Mesenchymal stem cell (in vitro differentiated cells and primary cell): Measurements from ENCODE around the gene ELF2.
A peak's percentile ranks its signal among the peaks of the same experiment; 100 is the strongest.

Experiments used
- DNase-seq: peaks from one replicate; pipeline ENCODE4 v3.0.0-alpha.2; 2013
- H2AFZ ChIP-seq: one replicate; pipeline ENCODE4 v1.6.1; 2013; ENCODE audit warnings: low read depth, mild to moderate bottlenecking, control low read depth, inconsistent platforms, low read length, moderate library complexity
- H2AK5ac ChIP-seq: 2 replicates; pipeline ENCODE4 v1.6.1; 2013; ENCODE audit warnings: low read length, moderate library complexity, mild to moderate bottlenecking, inconsistent platforms; ENCODE audit not compliant: severe bottlenecking
- H2BK120ac ChIP-seq: one replicate; pipeline ENCODE4 v1.6.1; 2013; ENCODE audit warnings: low read depth, mild to moderate bottlenecking, inconsistent platforms, low read length, moderate library complexity
- H2BK12ac ChIP-seq, 2 experiments: one replicate each; pipeline ENCODE4 v1.6.1; 2013; ENCODE audit warnings: inconsistent platforms in 2 of 2, low read length in 2 of 2, mild to moderate bottlenecking in 2 of 2, moderate library complexity in 2 of 2, control low read depth in 1 of 2
- H2BK15ac ChIP-seq: one replicate; pipeline ENCODE4 v1.6.1; 2013; ENCODE audit warnings: mild to moderate bottlenecking, low read depth, inconsistent platforms; ENCODE audit not compliant: poor library complexity, severe bottlenecking
- H2BK5ac ChIP-seq: 2 replicates; pipeline ENCODE4 v1.6.1; 2013; ENCODE audit warnings: low read depth, mild to moderate bottlenecking, low read length, control low read depth, inconsistent platforms; ENCODE audit not compliant: poor library complexity, severe bottlenecking
- H3K14ac ChIP-seq, 2 experiments: one replicate each; pipeline ENCODE4 v1.6.1; 2013; ENCODE audit warnings: inconsistent platforms in 2 of 2, low read length in 2 of 2, control low read depth in 1 of 2, mild to moderate bottlenecking in 1 of 2, moderate library complexity in 1 of 2
- H3K18ac ChIP-seq, 2 experiments: one replicate each; pipeline ENCODE4 v1.6.1; 2013; ENCODE audit warnings: inconsistent platforms in 2 of 2, low read length in 2 of 2, control low read depth in 1 of 2, low read depth in 1 of 2, mild to moderate bottlenecking in 1 of 2
- H3K23ac ChIP-seq, 2 experiments: one replicate each; pipeline ENCODE4 v1.6.1; 2013; ENCODE audit warnings: inconsistent platforms in 2 of 2, low read length in 2 of 2, mild to moderate bottlenecking in 2 of 2, moderate library complexity in 2 of 2, control low read depth in 1 of 2
- H3K27ac ChIP-seq: 2 replicates; pipeline ENCODE4 v1.5.1; 2013; ENCODE audit warnings: mild to moderate bottlenecking, moderate library complexity, low read length, control low read depth, inconsistent platforms; ENCODE audit not compliant: poor library complexity, severe bottlenecking
- H3K27me3 ChIP-seq, 2 experiments: 2 replicates each; pipeline versions ENCODE4 v1.6.1 to v1.7.0; 2013; ENCODE audit warnings: low read length in 2 of 2, mild to moderate bottlenecking in 2 of 2, moderate library complexity in 2 of 2, control low read depth in 1 of 2, inconsistent platforms in 1 of 2; ENCODE audit not compliant: control insufficient read depth in 1 of 2, insufficient read depth in 1 of 2
- H3K36me3 ChIP-seq, 2 experiments: 2 replicates each; pipeline versions ENCODE4 v1.6.1 to v1.7.0; 2013; ENCODE audit warnings: low read length in 2 of 2, control low read depth in 1 of 2, inconsistent platforms in 1 of 2, low read depth in 1 of 2, mild to moderate bottlenecking in 1 of 2; ENCODE audit not compliant: insufficient read depth in 2 of 2, control insufficient read depth in 1 of 2
- H3K4ac ChIP-seq, 2 experiments: one replicate each; pipeline ENCODE4 v1.6.1; 2013; ENCODE audit warnings: inconsistent platforms in 2 of 2, low read length in 2 of 2, mild to moderate bottlenecking in 2 of 2, moderate library complexity in 2 of 2, control low read depth in 1 of 2, low read depth in 1 of 2
- H3K4me1 ChIP-seq: 2 replicates; pipeline ENCODE4 v1.6.1; 2013; ENCODE audit warnings: low read depth, low read length, control low read depth; ENCODE audit not compliant: control insufficient read depth, insufficient read depth
- H3K4me2 ChIP-seq: 2 replicates; pipeline ENCODE4 v1.6.1; 2013; ENCODE audit warnings: low read length, mild to moderate bottlenecking, inconsistent platforms; ENCODE audit not compliant: poor library complexity, severe bottlenecking
- H3K4me3 ChIP-seq, 2 experiments: 2 replicates each; pipeline versions ENCODE4 v1.5.1 to v1.7.0; 2013; ENCODE audit warnings: low read length in 2 of 2, mild to moderate bottlenecking in 2 of 2, control low read depth in 1 of 2, low read depth in 1 of 2; ENCODE audit not compliant: insufficient read depth in 1 of 2
- H3K79me1 ChIP-seq: replicated peaks from 2 replicates; pipeline ENCODE4 v1.6.1; 2013; ENCODE audit warnings: mild to moderate bottlenecking, control low read depth, low read length, inconsistent platforms; ENCODE audit not compliant: poor library complexity, severe bottlenecking
- H3K9ac ChIP-seq: 2 replicates; pipeline ENCODE4 v1.7.0; 2013; ENCODE audit warnings: mild to moderate bottlenecking, low read length, moderate library complexity
- H3K9me3 ChIP-seq: 2 replicates; pipeline ENCODE4 v1.7.0; 2013; ENCODE audit warnings: mild to moderate bottlenecking, low read length; ENCODE audit not compliant: control insufficient read depth
- H4K8ac ChIP-seq: one replicate; pipeline ENCODE4 v1.6.1; 2013; ENCODE audit warnings: inconsistent platforms, mild to moderate bottlenecking, low read length, moderate library complexity
- H4K91ac ChIP-seq: one replicate; pipeline ENCODE4 v1.6.1; 2013; ENCODE audit warnings: mild to moderate bottlenecking, low read length, inconsistent platforms
- WGBS: methylation state at CpG from one replicate; pipeline ENCODE4 v1.1.7; 2013; ENCODE audit warnings: mixed read lengths; 5-methylcytosine and 5-hydroxymethylcytosine counted together

ELF2 gene

DNA sequence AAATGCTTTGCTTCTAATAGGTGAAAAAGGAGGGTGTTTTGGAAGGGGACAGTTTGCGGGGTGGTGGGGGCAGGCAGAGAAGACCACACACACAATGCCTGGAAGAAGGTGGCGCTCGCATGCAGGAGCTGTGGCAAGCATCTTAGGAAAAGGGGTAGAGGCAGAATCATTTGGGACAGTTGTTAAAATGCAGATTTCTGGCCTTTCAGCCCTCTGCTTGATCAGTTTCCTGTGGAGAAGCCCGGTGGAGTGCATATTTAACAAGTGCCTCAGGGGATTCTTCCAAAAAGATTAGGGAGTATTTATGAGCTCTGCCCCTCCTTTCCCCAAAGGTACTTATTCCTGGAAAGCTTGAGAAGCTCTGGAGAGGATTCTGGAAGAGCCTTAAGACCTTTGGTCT is 156.6 kb downstream of the ELF2 start:
- no peak overlapping the region for H3K23ac ChIP-seq
- peak overlapping the region; percentile 69 for H2BK15ac ChIP-seq
- 69% methylated on average over 4 of the region's 4 CpGs for WGBS
- peaks cover 19% of the 10 kb centered on the region for H3K4me1 ChIP-seq
- H3K27ac ChIP-seq: peak overlapping the region; percentile 10
- H4K8ac ChIP-seq: no peak overlapping the region
- no peak overlapping the region for H3K9ac ChIP-seq
- H2AFZ ChIP-seq: no peak overlapping the region
- no peak overlapping the region for H2BK12ac ChIP-seq
- no peak overlapping the region for H3K14ac ChIP-seq
- H4K91ac ChIP-seq: no peak overlapping the region
- H2AK5ac ChIP-seq: peak overlapping the region; percentile 59
- no peak overlapping the region for H2BK120ac ChIP-seq
- H3K18ac ChIP-seq: no peak overlapping the region
- H3K9me3 ChIP-seq: no peaks in the 10 kb centered on the region
- no peak overlapping the region for H2BK5ac ChIP-seq
- peak overlapping the region; percentile 63 for H3K4me2 ChIP-seq
- H3K36me3 ChIP-seq: peaks cover 0 to 4% of the 10 kb centered on the region in 2 experiments
- H3K27me3 ChIP-seq: no peaks in the 10 kb centered on the region
- H3K79me1 ChIP-seq: no peaks in the 10 kb centered on the region
- DNase-seq: no peak
- no peak overlapping the region for H3K4me3 ChIP-seq
- no peak overlapping the region for H3K4ac ChIP-seq

GRCh38 chr4:139018971-139019758 is 157.9 kb downstream of the ELF2 start:
- H3K27me3 ChIP-seq: no peaks in the 10 kb centered on the region
- no peak overlapping the region for H2BK12ac ChIP-seq
- peak overlapping the region; percentile 35 for H3K4me2 ChIP-seq
- H3K4me3 ChIP-seq: no peak overlapping the region
- no peak overlapping the region for H2AK5ac ChIP-seq
- H3K36me3 ChIP-seq: no peaks in the 10 kb centered on the region
- H2AFZ ChIP-seq: no peak overlapping the region
- peak overlapping the region; percentile 19 for H4K8ac ChIP-seq
- 80% methylated on average over 10 of the region's 10 CpGs for WGBS
- no peak overlapping the region for H3K18ac ChIP-seq
- peaks cover 18% of the 10 kb centered on the region for H3K4me1 ChIP-seq
- DNase-seq: no peak
- no peak overlapping the region for H2BK120ac ChIP-seq
- H3K9me3 ChIP-seq: no peaks in the 10 kb centered on the region
- H3K4ac ChIP-seq: peak overlapping the region in 1 of 2 experiments; percentile 41
- no peaks in the 10 kb centered on the region for H3K79me1 ChIP-seq
- H3K14ac ChIP-seq: no peak overlapping the region
- no peak overlapping the region for H4K91ac ChIP-seq
- no peak overlapping the region for H3K23ac ChIP-seq
- H2BK5ac ChIP-seq: no peak overlapping the region
- no peak overlapping the region for H3K9ac ChIP-seq
- H3K27ac ChIP-seq: peak overlapping the region; percentile 0
- H2BK15ac ChIP-seq: no peak overlapping the region

- H3K79me1 ChIP-seq: no peaks in the 10 kb centered on the region
- H4K8ac ChIP-seq: no peak overlapping the region
- no peak overlapping the region for H2BK15ac ChIP-seq
- H3K4me3 ChIP-seq: no peak overlapping the region
- no peak overlapping the region for H3K18ac ChIP-seq
- no peak overlapping the region for H4K91ac ChIP-seq
- no peaks in the 10 kb centered on the region for H3K36me3 ChIP-seq
- no peak overlapping the region for H3K4me2 ChIP-seq
- H2BK12ac ChIP-seq: no peak overlapping the region
- no peak for DNase-seq
- H3K27me3 ChIP-seq: no peaks in the 10 kb centered on the region
- no peak overlapping the region for H3K23ac ChIP-seq
- peaks cover 19% of the 10 kb centered on the region for H3K4me1 ChIP-seq
- no peak overlapping the region for H2AK5ac ChIP-seq
- H2BK120ac ChIP-seq: no peak overlapping the region
- H2AFZ ChIP-seq: no peak overlapping the region
- no peak overlapping the region for H3K4ac ChIP-seq
- H2BK5ac ChIP-seq: no peak overlapping the region
- H3K27ac ChIP-seq: peak overlapping the region; percentile 20
- H3K14ac ChIP-seq: no peak overlapping the region
- no peaks in the 10 kb centered on the region for H3K9me3 ChIP-seq
- H3K9ac ChIP-seq: peak overlapping the region; percentile 13
Measured at GRCh38 chr4:139018501-139018900, 158.5 kb downstream of the ELF2 start.

DNA sequence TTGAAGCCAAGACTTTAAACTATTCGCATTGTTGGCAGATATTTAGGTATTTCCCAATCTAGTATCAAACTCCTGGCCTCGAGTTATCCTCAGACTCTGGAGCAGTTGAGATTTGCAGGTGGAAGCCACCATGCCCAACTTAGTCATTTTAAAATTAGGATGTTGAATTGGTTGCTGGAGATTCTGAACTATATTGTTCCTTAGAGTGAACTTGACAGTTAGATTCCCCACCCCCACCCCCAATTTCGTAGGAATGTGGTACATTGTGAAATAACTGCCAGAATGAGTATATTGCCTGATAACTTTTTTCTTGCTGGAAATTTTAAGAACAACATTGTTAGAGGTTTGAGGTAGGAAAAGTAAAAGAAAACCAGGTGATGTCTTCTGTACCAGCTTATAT is 159.2 kb downstream of the ELF2 start:
- Histone ChIP-seq H2BK12ac (no peak overlapping the region), H3K18ac (no peak overlapping the region), H4K91ac (no peak overlapping the region), H2BK120ac (no peak overlapping the region), H2BK15ac (no peak overlapping the region), H3K79me1 (no peaks in the 10 kb centered on the region), H3K36me3 (no peaks in the 10 kb centered on the region), H3K4me2 (peak overlapping the region; percentile 42), H2BK5ac (no peak overlapping the region), H3K14ac (no peak overlapping the region), H2AFZ (no peak overlapping the region), H3K27ac (no peak overlapping the region), H3K9ac (peak overlapping the region; percentile 13), H3K4ac (no peak overlapping the region), H3K9me3 (no peaks in the 10 kb centered on the region), H3K27me3 (no peaks in the 10 kb centered on the region), H3K23ac (no peak overlapping the region), H3K4me1 (peaks cover 19% of the 10 kb centered on the region), H3K4me3 (no peak overlapping the region), H4K8ac (no peak overlapping the region), H2AK5ac (no peak overlapping the region)
- 58% methylated on average over 3 of the region's 3 CpGs for WGBS
- no peak for DNase-seq
